ENCODE data around the gene MYH7B. TPM values are rescaled to one million over a fixed set of nuclear protein-coding genes. Genes with fewer than 3 reads are reported as not detected.

Gene MYH7B
- total RNA-seq = under 0.01 and 0.11 TPM in 2 replicates

GRCh38 chr20:34955231-34956040 is at the start of gene MYH7B, which contains the start of gene GSS:
Gene MYH7B, plus strand, starts transcription at chr20:34955868. Its CDS starts 22,138 bp downstream, at chr20:34978006.
Gene GSS, minus strand, starts transcription at chr20:34955806. Its CDS starts 3,954 bp downstream, at chr20:34951852.

Other genes with a start within 250 kb of the MYH7B start
- 5.6 and 5.9 TPM in 2 replicates for gene NCOA6, start 130.2 kb upstream of the MYH7B start, total RNA-seq
- gene GGT7, start 83.0 kb upstream of the MYH7B start, total RNA-seq = 1.8 and 2.7 TPM in 2 replicates
- gene ACSS2, start 79.3 kb upstream of the MYH7B start, total RNA-seq = 44.9 and 48.8 TPM in 2 replicates
- 56.3 and 59.9 TPM in 2 replicates for gene GSS, start 62 bp upstream of the MYH7B start, total RNA-seq
- gene TRPC4AP, start 136.9 kb downstream of the MYH7B start, total RNA-seq = 70.8 and 80.5 TPM in 2 replicates
- 73.5 and 91.8 TPM in 2 replicates for gene EDEM2, start 191.5 kb downstream of the MYH7B start, total RNA-seq
- 105 and 108 TPM in 2 replicates for gene PROCR, start 216.2 kb downstream of the MYH7B start, total RNA-seq

Measured in dermis lymphatic vessel endothelial cell (primary cell).